DMS153 treated with DMSO at 0.1 percent for 48 hours (cell line): ENCODE data around the gene ZEB2.

Experiments
- DNase-seq: peaks from one replicate; lab custom pipeline; 2025; ENCODE audit not compliant: unreplicated experiment; lab: John Stamatoyannopoulos, UW

ZEB2 gene

GRCh38 chr2:144529841-144530240 is 9.9 kb upstream of the ZEB2 start:
- no peak for DNase-seq

GRCh38 chr2:144528108-144528507 is 8.2 kb upstream of the ZEB2 start:
- DNase-seq: no peak

- no peak for DNase-seq
Measured at GRCh38 chr2:144526831-144527230, 6.9 kb upstream of the ZEB2 start.

GRCh38 chr2:144524118-144525009 is 4.4 kb upstream of the ZEB2 start:
- no peak for DNase-seq

- DNase-seq: no peak
Measured at GRCh38 chr2:144523596-144524117, 3.7 kb upstream of the ZEB2 start.

- DNase-seq: no peak
Measured at GRCh38 chr2:144522897-144523595, 3.1 kb upstream of the ZEB2 start.

GRCh38 chr2:144522176-144522896 is 2.4 kb upstream of the ZEB2 start:
- DNase-seq: no peak

- no peak for DNase-seq
Measured at GRCh38 chr2:144521686-144522085, 1.8 kb upstream of the ZEB2 start.

- DNase-seq: no peak
Measured at GRCh38 chr2:144520756-144521487, 1.0 kb upstream of the ZEB2 start.

- no peak for DNase-seq
Measured at GRCh38 chr2:144519597-144519933, 354 bp downstream of the ZEB2 start.

- DNase-seq: no peak
Measured at GRCh38 chr2:144518748-144519596, 947 bp downstream of the ZEB2 start.

- no peak for DNase-seq
Measured at GRCh38 chr2:144517866-144518747, 1.8 kb downstream of the ZEB2 start.

- no peak for DNase-seq
Measured at GRCh38 chr2:144516981-144517865, 2.7 kb downstream of the ZEB2 start.

- DNase-seq: no peak
Measured at GRCh38 chr2:144516411-144516980, 3.4 kb downstream of the ZEB2 start.

- no peak for DNase-seq
Measured at GRCh38 chr2:144515696-144516410, 4.1 kb downstream of the ZEB2 start.

GRCh38 chr2:144515099-144515695 is 4.7 kb downstream of the ZEB2 start:
- DNase-seq: no peak
